HL-60 (cell line): ENCODE measurements around the gene FILIP1L.

Experiments used
- CTCF ChIP-seq: IDR thresholded peaks from one replicate; pipeline ENCODE4 v1.5.1; 2011; ENCODE audit warnings: low read length, control low read depth, inconsistent platforms; ENCODE audit not compliant: insufficient read depth
- POLR2AphosphoS5 ChIP-seq: IDR thresholded peaks from 2 replicates; pipeline ENCODE4 v1.6.1; 2012; ENCODE audit warnings: low read depth
- REST ChIP-seq: IDR thresholded peaks from 2 replicates; pipeline ENCODE4 v1.6.1; 2012; ENCODE audit warnings: low read depth; ENCODE audit not compliant: insufficient replicate concordance

GRCh38 chr3:100032243-100032642 lies 82.1 kb downstream of the FILIP1L start:
- TF ChIP-seq CTCF, result no peak
- TF ChIP-seq POLR2AphosphoS5, result no peak
- no peak for TF ChIP-seq REST
